Right lung (tissue), 5 donors: Measurements from ENCODE around the gene SLC6A7. TPM values are rescaled to one million over a fixed set of nuclear protein-coding genes. Genes with fewer than 3 reads are reported as not detected.
"Not testable (repeated sequence)": the region's sequence is repeated elsewhere in the genome, so short reads cannot be mapped to it uniquely, and the experiment has no call there.

Source experiments
- DNase-seq, 2 donors: peaks; one replicate each; pipeline ENCODE4 v3.0.0-alpha.2; 2013
- polyA plus RNA-seq, 5 donors: library from polyadenylated mRNA; unstranded; fragments of 120-200 nt; gene quantifications; one replicate each; pipeline versions ENCODE4 v1.2.1 to v1.2.3, GENCODE V29; 2013; ENCODE audit warnings: inconsistent platforms in 1 of 5, low replicate concordance in 1 of 5; ENCODE audit not compliant: insufficient read length in 5 of 5, insufficient read depth in 1 of 5

SLC6A7 gene
- polyA plus RNA-seq, 5 donors: 0.04 to 0.05 TPM; not detected in 3

DNA sequence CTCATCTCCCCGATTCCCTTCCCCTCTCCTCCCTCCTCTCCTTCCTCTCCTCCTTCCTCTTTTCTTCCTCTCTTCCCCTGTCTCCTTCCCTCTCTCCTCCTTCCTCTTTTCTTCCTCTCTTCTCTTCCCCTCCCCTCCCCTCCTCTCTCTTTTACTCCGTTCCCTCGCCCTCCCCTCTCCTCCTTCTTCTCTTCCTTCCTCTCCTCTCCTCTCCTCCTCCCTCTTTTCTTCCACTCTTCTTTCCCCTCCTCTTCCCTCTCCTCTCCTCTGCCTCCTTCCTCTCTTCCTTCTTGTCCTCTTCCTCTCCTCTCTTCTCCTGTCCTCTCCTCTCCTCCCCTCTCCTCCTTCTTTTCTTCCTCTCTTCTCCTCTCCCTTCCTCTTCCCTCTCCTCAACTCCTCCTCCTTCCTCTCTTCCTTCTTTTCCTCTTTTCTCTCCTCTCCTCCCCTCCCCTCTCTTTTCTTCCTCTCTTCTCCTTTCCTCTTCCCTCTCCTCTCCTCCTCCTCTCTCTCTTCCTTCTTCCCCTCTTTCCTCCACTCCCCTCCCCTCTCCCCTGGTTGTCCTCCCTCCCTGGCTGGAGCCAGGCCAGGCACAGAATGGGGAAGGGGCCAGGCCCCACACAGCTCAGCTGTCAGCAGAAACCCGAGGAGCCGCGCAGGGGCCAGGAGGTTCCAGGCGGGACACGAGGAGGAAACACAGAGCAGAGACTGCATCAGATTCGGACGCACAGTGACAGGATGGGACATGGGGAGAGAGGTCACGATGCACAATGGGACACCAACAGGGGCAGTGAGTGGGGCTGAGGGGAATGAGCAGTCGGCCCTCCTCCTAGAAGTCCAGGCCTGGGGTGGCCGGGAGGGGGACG lies 51.7 kb downstream of the SLC6A7 start:
- peak; percentile 33 to 42 for DNase-seq

DNA sequence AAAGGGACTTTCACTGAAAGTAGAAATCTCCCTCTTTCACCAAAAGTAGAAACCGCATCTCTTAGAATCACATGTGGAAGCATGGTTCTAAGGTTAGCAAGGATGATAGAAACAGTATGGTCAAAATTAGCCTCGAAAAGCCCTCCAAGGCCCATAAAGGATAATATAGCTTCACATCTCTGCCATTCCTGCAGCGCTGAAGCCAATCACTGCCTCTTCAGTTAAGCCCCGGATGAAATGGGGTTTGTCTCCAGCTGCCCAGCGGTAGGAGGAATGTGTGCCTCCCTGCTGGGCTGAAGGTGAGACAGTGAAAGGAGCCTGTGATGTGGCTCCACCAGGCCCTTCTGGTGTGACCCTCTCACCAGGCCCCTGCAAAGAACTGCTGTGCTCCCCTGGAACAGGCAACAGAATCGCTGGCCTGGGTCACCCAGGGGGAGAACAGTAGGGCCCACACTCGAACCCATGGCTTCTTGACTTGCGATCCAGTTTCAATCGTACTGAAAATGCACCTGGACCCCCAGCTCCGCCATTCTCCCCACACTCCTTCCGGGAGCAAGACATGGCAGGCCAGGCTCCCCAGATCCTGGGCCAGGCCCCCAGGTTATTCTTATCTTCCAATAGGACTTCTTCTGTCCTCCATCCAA lies 52.5 kb downstream of the SLC6A7 start:
- no peak for DNase-seq

DNA sequence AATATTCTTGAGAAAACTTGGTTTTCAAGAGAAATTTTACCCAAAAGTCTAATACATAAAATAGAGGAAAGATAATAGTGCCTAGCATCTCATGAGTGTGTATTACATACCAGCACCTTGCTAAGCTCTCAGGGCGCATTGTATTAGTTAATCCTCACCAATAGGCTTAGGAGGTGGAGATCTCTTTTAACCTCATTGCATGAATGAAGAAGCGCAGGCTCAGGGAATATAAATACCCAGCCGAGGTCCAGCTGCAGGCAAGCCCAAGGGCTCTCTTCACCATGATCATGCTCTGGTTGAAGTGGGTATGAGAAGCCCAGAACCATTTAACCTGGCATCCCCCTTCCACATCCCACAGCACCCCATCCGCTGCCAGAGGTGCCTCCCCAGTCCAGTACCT lies 53.7 kb downstream of the SLC6A7 start:
- no peak for DNase-seq

DNA sequence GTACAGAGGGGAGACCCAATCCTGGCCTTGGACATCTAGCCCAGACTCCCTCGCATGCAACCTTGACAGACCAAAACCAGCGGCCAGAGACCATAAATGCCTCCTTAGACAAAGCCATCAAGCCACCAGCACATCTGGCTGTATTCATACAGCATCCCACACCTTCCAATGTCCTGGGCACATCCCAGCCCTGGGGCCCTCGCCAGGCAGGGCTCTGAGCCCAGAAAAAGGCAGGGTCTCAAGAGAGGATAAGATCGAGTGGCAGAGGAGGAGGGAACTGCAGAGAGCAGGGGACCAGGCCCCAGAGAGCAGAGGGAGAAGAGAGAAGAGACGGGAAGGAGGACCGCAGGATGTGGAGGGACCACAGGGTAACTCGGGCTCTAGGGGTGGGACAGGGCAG lies 54.3 kb downstream of the SLC6A7 start:
- DNase-seq: no peak

DNA sequence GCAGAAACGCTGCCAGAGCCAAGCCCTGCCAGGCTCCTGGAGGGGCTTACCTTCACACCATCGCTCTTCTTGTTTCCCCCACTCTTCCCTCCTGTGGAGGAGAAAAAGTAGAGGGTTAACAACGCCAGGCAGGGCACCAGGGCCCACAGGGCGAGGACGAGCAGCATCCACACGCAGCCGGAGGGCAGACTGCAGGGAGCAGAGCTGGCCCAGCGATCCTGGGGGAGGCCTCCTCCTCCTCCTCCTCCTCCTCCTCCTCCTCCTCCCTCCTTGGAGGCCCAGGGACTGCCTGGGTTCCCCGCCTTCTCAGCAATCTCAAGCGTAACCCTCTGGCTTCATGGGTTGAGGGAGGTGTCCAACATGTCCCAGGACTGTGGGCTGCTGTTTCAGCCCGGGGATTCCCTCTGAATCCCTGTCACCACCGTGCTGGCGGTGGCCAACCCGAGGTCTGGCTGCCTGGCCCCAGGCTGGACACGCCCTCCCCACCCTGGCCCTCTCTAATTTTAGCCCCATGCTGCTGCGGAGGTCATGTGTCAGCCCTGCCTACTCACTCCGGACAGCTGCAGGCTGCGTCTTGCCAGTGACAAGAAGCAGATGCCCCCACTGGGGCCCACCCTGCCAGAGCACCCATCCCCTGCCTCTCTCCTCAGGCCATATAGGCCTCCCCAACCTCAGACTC lies 55.4 kb downstream of the SLC6A7 start:
- DNase-seq: peak; percentile 31

DNA sequence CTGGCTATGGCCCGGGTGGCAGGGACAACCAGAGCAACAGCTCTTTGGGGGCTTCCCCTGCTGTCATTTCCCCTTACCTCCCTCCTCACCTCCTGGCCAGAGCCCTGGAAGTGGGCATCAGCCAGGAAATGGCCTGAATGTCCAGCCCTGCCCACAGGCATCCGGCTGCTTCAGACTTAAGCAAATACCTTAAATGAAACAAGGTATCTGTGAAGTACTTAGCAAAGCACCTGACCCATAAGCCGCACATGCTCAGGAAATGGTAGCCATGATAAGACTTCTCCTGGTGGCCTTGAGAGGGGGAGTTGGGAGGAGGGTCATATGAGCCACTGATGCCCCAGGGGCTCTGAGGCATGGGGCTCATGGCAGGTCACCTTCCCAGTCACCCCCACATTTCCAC lies 55.9 kb downstream of the SLC6A7 start:
- no peak for DNase-seq

DNA sequence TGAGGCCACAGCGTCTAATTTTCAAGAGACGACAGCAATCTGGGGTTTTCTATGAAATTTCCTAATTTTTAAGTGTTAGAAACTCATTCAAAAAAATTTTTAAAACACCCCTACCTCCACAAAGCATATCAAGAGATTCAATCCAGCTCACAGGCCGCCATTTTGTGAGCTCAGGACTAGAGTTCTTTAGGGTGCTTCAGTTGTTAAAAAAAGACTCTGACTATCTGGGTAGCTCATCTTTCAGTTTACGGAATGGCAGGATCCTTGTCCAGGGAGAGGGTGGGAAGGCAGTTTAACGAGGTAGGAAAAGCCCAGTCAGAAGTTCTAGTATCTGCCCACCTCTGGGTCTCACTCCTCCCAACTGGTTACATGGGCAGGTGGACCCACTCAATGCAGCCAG lies 56.6 kb downstream of the SLC6A7 start:
- no peak for DNase-seq

DNA sequence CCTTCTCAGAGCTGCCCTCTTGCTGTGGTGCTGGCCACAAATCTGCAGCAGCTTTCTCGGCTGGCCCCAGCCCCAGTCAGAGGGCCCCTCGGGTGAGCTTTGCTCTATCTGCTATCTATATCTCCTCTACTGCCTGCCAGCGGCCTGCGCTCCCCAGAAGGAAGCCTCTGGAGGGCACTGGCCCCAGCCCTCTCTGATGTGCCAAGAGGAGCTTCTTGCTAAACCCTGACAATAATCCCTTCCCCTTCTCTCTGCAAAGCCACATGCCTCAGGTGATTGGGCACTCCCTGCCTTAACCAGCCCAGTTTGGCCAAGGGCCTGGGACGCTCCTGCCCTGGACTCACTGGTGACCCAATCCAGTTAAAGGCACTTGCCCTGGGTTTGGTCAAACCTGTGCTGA lies 57.0 kb downstream of the SLC6A7 start:
- DNase-seq: no peak

DNA sequence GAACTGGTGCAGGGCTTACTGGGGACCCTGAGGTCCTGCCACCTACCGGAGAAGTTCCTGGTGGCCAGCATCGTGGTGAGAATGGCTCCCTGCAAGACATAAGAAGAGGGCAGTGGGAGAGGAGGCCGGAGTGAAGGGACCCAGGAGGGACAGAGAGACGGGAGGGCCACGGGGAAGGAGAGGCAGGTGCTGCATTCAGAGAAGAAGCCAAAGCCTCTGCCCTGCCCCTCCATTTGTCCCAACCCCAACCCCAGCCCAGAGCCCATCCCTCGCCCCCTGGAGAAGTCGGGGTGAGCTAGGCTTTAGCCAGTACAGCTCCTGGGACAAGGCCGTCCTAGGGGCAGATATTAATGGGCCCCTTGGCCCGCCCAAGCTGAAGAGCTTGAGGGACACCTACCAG lies 57.9 kb downstream of the SLC6A7 start:
- no peak for DNase-seq

DNA sequence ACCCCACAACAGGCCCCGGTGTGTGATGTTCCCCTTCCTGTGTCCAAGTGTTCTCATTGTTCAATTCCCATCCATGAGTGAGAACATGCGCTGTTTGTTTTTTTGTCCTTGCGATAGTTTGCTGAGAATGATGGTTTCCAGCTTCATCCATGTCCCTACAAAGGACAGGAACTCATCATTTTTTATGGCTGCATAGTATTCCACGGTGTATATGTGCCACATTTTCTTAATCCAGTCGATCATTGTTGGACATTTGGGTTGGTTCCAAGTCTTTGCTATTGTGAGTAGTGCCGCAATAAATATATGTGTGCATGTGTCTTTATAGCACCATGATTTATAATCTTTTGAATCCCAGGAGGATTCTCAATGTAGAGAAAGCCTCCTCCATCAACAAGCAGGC lies 58.6 kb downstream of the SLC6A7 start:
- DNase-seq: not testable (repeated sequence)

DNA sequence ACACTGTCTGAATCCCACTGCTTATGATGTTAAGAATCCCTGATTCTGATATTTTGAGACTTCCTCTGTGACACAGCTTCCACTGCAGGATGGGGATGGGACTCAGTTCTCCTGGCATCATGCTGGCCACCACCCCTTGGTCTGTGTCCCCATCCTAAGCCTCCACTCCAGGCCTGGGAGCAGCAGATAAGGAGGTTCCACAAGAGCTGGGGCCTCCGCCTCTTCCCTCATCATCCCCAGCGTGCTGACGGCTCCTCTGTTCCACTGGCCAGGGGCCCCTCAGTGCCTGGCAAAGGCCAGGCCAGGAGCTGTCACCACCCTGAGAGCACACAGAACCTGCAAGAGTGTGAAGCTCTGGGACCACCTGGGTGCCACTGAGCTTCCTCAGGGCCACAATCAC lies 59.1 kb downstream of the SLC6A7 start:
- DNase-seq: no peak

DNA sequence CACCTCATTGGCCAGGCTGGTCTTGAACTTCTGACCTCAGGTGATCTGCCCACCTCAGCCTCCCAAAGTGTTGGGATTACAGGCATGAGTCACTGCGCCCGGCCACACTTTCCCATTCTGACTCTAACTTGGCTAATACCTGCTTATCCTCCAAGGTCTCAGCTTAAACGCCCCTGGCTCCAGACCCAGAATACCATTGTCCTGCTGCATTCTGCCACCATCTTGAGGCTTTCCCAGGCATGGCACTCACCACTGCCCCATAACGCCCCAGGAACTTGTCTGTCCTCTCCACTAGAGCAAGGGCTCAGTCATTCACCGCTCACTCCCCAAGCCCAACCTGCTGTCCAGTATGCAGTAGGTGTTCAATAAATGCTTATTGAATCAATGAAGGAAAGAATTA lies 59.9 kb downstream of the SLC6A7 start:
- no peak for DNase-seq

DNA sequence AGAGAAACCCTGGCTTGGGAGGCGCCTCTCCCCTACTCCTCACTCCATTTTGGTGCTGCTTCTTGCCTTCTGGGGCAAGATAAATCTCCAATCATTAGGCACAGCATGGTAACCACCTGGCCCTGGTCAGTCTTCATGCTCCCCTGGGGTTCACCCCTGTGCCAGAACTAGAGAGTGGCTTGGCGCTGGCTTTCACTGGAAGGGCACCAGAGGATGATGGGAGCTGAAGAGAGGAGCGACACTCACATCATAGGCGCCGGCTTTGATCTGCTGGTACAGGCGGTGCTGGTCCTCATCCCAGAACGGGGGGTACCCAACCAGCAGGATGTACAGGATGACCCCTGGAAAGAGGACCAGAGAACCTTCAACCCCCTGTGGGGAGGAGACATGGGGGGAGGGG lies 61.6 kb downstream of the SLC6A7 start:
- DNase-seq: no peak

DNA sequence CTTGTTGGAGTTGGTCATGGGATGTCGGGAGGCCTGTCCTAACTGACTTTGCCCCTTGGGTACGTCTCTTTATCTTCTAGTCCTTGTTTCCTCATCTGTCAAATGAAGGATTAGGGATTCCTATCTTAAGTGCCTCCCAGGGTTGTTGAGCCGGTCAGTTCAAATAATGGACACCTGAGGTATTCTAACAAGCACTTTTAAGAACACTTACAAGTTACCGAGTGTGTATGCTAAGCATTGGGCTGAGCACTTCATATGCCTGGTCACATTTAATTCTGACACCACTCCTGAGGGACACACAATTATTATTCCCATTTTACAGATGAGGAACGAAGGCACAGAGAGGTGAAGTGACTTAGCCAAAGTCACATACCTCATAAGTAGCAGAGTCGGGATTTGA lies 62.6 kb downstream of the SLC6A7 start:
- DNase-seq: no peak

DNA sequence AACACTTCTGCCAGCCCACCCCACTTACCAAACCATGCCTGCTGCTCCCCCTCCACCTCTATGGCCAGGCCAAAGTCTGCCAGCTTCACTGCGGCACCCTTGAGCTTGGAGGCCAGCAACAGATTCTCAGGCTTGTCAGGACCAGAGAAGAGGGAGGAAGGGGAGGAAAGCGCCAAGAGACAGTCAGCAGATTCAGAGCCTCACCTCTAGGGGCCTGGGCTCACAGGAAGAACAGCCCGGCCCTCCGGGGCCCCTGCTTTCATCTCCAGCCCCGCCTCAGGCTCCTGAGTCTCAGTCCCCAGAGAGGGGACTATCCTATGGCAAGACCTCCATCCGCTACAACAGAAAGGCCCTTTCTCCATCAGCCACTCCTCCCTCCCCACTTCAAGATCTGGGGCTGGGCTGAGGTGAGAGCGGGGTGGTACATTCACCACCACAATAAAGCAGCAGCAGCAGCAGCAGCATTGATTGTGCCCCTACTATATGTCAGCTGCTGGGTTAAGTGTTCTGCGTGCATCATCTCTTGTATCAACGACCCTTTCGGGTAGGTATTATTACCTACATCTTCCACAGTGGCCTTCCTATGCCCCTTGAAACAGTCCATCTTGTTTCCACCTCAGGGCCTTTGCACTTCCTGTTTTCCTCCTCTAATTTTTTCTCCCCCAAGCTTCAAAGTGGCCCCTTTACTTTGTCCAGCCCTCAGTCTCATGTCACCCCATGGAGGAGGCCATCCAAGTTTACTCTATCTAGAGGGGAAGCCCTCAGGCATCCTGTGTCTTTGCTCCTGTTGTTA lies 63.8 kb downstream of the SLC6A7 start:
- DNase-seq: no peak

DNA sequence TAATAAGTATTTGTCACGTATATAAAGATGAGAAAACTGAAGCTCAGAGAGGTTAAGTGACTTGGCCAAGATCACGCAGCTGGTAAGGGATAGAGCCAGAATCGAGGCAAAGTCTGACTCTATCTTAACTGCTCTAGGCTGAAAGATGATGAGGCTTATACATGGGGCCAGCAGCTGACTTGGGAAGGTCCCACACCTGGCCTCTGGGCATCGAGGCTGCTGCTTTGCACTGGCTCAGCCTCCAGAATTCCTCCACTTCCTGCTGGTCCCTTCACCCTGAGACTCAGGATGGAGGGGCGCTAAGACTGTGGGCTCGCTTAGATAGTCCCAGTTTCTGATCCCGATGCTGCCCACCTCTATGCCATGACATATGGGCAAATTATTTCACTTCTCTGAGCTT lies 64.5 kb downstream of the SLC6A7 start:
- DNase-seq: no peak

DNA sequence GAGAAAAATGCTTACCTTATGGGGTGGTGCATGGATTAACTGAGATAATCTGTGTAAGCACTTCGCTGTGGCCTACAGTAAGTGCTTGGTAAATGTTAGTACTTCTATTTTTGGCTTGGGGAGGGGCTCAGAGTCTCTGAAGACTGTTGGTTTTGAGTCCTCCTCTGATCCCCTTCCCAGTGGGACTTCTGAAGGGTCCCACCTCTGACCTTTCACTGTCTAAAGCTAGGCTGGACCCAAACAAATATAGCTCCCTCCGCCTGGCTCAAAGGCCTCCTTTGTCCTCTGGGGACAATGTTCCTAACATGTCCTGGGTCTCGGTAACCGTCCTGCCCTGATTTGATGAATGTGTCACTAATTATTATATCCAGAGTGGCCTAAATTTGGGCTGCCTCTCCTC lies 64.9 kb downstream of the SLC6A7 start:
- no peak for DNase-seq

DNA sequence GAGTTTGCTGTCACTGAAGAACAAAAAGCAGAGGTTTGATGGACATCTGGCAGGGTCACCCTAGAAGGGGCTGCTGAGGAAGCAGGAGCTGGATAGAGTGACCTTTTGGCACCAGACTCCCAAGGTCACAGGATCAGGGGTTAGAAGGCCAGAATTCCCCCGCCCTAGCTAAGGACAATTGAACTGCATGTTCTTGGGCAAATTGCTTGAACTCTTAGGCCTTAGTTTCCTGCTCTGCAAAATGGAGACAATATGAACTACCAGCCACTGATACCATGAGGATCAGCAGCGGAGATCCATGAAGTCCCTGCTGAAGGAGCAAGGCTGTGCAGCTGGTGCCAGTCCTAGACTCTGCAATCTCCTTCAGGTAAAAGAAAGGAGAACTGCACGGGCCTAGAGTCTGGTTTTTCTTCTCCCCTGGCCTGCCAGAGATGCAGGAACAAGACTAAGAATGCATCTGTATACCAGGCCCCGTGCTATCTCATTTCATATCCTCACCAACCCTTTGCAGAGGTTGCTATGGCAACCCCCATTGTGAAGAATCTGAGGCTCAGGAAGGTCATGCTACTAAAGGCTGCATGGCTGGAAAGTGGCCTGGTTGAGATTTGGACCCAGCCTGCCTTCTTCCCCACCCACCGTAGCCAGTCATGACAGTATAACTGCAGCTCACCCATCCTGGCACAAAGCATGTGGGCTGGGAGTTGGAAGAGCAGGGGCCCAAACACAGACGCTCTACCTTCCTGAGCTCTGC lies 66.0 kb downstream of the SLC6A7 start:
- no peak for DNase-seq

DNA sequence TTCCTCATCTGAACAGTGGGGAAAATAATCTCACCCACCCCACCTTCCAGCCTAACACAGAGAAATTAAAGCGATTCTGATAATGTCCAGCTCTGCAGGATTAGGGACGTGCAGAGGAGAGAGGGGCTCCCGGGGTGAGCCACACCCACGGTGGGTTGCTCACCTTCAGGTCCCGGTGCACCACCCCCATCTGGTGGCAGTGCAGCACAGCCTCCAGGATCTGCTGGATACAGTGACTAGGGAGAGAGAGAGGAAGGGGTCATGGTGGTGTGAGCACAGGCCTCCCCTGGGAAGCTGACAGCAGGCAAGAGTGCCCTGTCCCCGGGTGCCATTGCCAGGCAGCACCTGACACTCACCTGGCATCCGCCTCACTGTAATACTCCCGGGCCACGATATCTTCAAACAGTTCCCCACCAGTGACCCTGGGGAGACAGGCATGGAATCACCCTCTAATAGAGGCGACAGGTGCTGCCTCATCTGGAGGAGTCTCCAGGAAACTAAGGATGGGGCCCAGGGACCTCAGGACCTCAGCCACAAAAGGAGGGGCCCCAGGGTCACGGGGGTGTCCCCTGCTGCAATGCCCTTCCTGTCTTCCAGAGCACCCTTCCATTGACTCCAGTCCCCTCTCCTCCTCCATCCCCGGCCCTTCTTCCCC lies 66.7 kb downstream of the SLC6A7 start:
- DNase-seq: no peak

DNA sequence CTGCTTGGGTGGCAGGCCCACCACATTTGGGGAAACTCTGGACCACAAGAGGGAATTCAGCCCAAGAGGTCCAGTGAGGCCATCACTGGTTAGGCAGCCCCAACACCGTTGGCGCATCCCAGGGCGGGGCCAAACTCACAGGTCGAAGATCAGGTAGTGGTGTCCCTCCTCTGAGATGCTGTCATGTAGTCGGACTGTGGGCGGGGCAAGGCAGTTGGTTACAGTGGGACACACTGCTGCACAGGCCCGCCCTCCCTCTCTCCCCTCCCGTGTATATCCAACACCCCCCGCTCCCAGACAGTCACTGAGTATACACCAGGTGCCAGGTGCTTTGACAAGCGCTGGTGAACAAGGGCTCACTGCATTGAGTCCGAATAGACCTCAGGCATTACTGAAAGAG lies 67.6 kb downstream of the SLC6A7 start:
- no peak for DNase-seq

DNA sequence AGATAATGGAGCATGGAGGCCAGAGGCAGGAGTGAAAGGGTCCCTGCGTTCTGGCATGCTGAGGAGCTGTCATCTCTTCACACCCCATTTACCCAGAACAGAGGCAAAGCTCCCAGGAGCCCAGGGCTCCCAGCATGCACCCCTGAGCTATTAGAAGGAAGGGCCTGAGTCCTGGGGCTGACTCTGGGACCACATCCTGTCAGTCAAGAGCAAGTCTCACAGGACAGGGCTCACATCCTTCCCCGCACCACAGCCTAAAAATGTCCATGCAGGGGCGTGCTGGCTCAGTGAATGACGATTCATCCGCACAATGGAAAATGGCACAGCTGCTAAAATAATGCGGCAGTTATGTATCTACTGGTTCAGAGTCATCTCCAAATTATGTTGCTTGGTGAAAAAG lies 68.3 kb downstream of the SLC6A7 start:
- DNase-seq: no peak
